Stimulated activated CD4-positive, alpha-beta T cell treated with anti-CD3 and anti-CD28 coated beads, Interleukin-2, amount 100 ng/mL, for 48 hours (primary cell): ENCODE measurements around the gene WSCD2.

Experiments used
- DNase-seq, 2 donors: peaks; one replicate each; pipeline ENCODE4 v3.0.0-alpha.2; 2020

WSCD2 gene

DNA sequence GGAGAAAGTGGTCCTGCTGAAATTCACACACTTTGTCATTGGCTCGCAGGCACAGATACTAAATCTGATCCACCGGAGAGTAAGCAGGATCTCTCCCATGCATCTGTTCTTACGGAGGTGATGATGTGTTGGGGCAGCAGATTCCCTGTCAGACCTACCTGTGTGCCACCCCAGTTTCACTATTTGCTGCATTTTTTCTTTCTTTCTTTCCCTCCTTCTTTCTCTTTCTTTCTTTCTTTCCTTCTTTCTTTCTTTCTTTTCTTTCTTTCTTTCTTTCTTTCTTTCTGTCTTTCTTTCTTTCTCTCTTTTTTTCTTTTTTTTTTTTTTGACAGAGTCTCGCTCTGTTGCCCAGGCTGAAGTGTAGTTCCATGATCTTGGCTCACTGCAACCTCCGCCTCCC lies 37.4 kb downstream of the WSCD2 start:
- no peak for DNase-seq

DNA sequence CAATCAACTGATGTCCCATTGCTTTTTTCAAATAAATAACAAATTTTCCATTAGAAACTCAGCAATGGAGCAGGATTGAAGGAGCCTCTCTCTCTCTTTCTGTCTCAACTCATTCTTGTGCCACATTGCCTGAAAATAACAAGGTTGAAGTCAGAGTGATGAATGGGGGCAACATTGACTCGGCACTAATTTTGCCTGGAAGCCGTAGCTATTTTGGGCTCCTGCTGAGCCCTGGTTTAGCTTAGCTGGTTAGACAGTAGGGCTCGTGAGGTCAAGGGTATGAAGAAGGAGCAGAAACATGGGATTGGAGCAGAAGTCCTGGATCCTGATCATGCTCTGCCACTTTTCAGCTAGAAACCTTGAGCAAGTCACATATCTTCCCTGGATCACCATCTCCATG lies 38.9 kb downstream of the WSCD2 start:
- no peak for DNase-seq

DNA sequence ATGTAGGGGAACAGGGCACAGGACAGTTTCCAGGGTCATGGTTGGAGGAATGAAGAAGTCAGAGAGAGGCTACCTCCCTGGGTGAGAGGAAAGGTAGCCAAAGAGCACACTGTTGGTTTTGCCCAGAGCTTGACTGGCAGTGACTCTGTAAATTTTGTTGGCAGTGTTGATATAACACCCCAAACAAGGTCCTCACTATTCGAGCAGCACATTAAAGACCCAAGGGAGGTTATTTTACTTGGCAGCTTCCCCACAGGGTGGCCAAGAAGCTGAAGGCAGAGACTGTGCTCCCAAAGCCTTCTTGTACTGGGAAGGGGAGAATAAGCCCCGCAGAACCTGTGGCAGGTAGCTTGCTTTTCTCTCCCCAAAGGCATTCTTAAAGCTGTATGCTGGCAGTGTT lies 40.6 kb downstream of the WSCD2 start:
- no peak for DNase-seq

DNA sequence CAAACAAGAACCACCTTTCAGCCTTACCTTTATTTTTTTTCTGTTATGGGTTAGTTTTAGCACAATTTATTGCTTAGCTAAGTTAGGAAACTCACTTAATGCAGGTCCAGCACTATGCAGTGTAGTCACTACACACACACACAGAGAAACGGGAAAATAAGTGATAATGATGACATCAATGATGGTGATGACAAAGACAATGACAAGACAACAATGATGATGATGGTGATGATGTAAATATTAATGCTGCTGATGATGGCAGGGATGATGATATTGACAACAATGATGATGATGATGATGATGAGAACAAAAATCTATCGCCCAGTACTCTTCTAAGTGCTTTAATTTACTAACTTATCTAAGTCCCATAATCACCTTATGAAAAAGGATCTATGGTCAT lies 41.1 kb downstream of the WSCD2 start:
- DNase-seq: no peak

DNA sequence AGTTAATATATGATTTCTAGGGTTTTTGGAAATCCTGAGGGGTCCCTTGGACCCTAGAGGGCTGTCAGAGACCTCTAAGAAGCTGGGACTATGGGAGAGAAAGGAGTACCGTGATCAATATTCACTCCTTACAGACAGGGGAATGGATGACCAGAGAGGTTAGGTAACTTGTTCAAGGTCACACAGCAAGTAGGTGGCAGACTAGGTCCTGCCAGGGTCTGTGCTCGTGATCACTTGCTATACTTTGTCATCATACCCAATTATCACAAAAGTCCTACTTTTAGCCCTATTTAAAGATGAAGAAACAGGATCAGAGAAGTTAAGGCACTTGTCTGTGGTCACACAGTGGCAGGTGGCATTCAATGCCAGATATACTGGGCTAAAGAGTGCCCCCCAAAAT lies 42.9 kb downstream of the WSCD2 start:
- DNase-seq: no peak

DNA sequence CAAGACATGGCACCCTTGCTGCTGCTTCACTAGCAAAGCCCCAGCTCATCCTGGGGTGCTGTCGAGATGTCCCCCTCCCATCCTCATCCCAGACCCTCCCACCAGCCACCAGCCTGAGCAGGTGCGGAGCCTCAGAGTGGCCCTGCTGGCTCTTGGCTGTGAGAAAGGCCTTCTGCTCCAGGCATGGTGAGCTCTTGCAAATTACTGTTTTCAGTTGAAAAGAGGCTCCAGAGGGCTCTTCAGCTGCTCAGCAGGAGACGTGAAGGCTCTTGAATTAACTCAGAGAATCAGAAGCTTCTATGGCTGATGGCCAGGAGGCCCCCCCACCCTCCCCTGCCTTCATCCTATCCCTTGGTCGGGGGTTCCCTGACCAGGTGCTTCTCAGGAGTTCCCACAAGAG lies 44.1 kb downstream of the WSCD2 start:
- no peak for DNase-seq

DNA sequence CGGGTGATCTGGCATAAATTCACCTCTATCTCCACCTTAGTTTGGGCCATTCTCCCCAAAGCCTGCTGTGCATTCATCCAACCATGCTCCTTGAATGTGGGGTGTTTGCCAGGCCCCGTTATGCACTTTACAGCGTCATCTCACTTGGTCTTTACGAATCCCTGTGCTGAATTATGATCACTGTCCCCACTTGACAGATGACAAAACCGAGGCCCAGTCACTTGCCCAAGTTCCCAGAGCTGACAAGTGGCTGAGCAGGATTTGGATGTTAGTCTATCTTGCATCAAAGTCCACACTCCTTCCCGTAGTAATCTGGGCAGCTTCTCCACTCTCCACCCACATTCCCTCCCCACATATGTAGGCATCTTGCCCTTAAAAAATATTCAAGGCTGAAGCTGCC lies 44.8 kb downstream of the WSCD2 start:
- DNase-seq: no peak

DNA sequence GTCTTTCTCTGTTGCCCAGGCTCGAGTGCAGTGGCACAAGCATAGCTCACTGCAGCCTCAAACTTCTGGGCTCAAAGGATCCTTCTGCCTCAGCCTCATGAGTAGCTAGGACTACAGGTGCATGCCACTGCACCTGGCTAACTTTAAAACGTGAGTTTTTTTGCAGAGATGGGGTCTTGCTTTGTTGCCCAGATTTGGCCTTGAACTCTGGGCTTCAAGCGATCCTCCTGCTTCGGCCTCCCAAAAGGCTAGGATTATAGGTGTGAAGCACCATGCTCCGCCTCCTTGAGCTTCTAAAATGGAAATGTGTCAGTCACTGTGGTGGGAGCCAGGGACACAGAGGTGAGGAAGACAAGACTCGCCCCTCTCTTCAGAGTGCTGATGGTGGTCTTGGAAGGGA lies 45.6 kb downstream of the WSCD2 start:
- DNase-seq: no peak

DNA sequence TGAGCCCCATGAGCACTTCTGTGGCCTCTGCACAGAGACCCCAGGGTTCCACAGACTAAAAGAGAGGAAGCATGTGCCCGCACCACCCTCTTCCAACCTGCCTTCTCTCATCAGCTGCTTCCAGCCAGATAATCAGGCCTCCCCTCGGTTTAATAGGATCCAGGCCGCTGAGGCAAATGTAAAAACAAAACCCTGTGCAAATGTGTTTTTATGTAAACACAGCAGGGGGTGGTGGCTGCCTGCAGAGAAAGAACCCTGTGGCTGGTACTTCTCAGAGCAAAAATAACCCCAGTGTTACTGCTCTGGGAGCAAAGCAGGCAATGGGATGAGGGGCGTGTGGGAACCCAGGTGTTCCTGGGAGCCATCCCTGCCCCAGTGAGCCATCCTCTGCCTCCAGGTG lies 46.2 kb downstream of the WSCD2 start:
- no peak for DNase-seq

DNA sequence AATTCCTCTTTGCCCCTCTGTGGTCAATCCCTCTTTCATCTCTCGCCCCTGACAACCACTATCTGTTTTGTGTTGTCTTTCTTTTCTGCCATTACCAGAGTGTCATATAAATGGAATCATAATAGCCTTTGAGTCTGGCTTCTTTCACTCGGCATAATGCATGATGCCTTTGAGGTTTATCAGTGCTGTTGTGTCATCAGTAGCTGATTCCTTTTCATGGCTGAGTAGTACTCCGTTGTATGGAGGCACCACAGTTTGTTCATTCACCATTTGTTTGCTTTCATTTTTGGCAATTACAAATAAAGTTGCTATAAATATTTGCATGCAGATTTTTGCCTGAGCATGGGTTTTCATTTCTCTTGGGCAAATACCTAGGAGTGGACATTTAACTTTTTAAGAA lies 47.2 kb downstream of the WSCD2 start:
- no peak for DNase-seq

DNA sequence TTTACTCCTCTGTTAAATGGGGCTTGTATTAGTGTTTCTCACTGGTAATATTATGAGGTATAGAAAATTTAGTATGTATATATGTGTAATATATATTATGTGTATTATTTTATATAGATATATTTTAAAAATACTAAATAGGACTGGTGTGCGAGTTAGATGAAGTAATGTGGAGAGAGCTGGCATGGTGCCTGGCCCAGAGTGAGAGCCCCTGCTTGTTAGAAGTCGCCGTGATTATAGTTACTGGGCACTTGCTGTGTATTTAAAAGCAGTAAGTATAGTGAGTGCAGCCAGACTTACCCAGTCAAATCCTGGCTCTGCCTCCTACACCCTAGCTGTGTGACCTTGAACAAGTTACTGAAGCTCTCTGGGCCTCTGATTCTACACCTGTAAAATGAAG lies 48.0 kb downstream of the WSCD2 start:
- no peak for DNase-seq

DNA sequence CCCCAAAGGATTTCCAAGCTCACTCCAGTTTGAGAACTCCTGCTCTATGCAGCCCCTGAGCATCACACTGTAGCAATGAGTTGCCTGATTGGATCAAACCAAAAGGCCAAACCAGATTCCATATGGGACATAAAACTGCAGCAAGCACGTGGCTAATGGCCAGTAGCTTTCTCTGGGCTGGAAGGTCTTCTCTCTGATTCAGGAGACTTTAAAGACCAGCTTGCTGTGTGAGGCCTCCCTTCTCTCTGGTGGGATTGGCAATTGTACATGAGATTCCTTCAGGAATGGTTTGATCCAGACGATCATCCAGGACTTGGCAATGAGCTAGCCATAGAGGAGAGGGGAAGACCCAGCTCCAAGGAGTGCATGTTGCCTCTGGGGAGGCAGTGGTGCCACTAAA lies 50.2 kb downstream of the WSCD2 start:
- no peak for DNase-seq

DNA sequence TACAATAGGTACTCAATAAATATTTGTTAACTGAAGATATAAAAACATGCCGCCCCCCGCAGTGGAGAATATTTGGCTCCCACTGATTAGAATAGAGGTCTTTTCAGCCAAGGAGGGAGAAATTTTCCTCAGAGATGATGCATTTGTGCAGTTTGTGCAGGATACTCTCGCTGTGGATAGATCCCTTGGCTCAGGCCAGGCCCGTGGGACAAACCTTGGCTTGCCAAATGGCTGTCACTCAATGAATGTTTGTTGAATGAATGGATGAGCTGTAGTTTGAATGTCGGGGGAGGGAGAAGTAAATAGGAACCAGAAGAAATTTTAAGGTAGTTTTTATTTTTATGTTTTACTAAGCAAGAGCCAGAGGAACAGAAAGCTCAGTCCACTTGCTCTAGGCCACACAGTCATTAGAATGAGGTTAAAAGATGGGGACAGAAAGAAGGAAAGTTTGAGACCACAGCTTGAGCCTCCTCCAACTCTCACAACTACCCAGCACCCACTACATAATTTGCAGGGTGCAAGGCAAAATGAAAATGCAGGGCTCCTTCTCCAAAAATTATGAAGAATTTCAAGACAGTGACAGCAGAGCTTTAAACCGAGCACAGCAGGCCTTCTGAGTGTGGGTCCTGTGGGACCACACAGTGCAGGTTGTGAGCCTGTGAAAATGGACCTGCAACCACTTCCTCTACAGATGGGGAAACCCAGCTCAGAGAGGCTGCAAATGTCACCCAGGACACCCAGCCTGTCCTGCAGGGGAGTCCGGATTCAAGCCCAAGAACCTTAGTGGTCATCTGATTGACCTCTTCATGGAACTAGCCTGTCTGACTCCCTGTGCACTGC lies 51.4 kb downstream of the WSCD2 start:
- no peak for DNase-seq

DNA sequence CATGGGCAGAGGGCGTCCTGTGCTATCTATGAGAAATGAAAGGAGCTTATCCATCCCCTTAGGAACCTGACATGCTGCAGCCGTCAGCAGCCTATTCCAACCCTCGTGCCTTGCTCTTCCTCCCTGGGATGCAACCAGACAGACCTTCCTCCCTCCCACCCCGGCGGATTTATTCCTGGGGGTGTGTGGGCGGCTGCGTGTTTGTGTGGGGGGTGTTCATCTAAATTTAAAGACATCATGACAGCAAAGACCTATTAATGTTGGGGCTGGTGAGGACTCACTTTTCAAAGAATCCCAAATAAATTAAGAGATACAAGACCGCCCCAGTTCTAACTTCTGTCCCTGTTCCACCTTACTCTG lies 52.0 kb downstream of the WSCD2 start:
- DNase-seq: no peak

DNA sequence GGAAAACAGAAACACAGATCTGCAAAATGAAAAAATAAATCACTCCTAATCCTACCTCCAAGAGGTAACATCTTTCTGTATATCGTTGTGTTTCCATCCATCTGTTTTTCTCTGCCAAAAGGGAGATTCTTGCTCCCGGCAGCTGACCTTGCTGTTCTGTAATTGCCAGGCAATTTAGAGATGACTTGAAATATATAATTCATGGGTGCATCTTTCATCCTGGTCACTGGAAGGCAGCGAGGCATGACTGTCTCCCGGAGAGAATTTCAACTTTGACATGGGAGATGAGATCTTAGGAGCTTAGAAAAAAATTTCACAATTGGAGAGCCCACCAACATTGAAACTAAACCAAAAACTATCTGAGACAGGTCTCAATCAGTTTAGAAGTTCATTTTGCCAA lies 53.0 kb downstream of the WSCD2 start:
- DNase-seq: no peak

DNA sequence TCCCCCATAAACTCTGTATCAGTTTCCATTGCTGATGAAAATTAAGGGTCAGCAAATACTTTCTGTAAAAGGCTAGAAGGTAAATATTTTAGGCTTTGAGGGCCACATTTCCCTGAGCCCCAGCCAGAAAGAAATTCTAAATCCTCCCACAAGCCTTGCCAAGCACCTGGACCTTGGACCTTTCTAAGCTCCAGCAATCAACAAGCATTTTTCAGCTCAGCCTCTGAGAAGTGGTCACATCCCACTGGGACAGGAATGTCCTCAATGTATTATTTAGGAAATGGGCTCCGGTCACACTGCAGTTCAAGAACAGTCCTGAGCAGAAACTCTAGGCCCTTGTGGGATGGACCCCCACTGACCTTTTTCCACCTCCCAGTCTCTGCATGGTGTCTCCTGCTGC lies 55.9 kb downstream of the WSCD2 start:
- DNase-seq: no peak

DNA sequence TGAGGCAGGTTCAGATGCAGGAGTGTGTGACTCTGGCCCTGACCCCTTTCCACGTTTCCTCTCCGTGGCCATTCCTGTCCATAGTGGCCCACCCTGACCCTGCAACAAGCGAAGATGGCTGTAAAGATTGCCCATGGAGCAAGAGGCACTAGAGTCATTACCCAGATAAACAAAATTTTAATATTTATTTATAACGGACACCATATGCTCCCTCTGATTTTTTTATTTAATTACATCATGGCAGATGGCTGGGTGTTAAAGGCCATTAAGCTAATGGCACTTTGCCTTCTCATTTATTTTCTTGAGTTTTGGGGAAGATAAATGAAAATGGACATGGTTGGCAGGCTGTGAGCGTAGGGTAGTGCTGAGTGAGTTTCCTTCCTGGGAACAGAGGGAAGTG lies 58.7 kb downstream of the WSCD2 start:
- no peak for DNase-seq

DNA sequence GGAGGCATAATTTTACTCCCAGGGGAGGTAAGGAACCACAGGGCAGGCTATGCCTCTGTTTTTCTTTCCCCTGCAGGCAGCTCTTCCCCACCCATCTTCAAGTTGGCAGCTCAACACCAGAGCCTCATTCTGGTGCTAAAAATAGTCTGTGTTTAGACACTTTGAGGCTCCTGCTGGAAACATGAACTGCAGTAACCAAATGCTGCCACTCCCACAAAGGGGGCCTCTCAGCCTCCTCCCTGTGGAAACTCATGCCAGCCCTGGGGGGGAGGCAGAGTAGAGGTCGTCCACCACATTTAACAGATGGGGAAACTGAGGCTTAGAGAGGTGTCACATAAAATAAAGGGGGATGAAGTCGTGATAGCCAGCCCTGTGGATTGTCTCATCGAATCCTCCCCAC lies 61.4 kb downstream of the WSCD2 start:
- no peak for DNase-seq

DNA sequence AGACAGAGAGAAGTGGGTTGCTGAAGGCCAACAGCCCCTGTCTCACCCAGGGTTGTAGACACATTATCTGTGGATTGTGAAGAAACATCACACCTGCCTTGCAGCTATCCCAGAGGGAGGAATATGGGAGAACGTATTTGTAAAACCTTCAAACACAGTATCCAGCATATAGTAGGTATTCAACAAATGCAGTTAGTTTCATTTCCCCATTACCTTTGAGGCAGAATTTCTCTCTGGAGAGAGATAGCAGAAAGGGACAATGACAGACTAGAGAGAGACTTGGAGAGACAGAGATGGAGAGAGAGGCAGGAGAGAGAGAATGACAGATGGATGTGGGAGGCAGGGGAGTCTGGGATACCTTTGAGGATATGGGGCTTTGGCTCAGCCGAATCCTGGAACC lies 62.0 kb downstream of the WSCD2 start:
- DNase-seq: no peak

DNA sequence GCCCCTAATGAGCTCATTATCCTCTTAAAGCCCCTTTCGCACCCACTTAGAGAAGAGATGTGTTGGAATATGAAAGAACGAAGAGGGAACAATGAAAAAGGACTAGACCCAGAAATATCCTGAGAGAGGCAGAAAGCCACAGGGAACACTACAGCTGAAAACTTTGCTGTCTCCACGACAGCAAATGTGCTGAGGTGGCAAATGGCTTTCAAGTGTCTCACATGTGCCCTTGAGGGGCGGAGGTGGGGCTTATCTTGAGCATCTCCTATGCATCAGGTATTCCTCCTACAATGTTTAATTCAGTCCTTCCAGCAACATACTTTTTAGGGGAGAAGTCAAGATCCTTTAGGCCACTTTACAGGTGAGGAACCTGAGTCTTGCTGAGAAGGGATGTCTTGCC lies 62.9 kb downstream of the WSCD2 start:
- no peak for DNase-seq

DNA sequence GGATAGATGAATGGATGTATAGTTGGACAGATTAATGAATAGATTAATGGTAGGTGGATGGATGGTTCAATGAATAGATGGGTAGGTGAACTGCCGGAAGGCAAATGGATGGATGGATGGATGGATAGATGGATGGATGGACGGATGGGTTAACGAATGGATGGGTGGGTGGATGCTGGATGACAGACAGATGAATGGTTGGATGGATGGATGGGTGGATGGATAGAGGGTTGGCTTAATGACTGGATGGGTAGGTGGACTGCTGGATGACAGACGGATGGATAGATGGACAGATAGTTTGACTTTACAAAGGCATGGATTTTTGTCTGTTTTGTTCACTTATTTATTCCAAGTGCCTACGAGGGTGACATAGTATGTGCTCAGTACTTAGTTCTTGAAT lies 64.4 kb downstream of the WSCD2 start:
- no peak for DNase-seq

DNA sequence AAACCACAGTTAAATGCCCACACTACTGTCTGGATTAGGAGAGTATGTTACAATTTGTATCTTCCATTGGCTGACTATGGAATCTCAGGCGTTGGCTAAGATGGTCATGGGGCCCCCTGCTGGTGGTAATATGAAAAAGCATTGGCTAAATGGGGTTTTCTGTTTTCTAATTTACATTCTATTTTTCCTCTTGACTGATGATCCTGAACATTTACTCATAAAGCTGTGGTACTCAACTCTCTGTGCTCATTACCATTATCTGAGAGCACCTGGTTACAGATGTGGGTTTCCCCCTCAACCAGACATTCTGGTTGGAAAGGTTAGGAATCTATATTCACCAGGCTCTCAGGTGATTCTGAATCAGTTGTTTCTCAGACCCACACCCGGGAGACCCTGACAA lies 64.8 kb downstream of the WSCD2 start:
- DNase-seq: peak; percentile 10 to 13

DNA sequence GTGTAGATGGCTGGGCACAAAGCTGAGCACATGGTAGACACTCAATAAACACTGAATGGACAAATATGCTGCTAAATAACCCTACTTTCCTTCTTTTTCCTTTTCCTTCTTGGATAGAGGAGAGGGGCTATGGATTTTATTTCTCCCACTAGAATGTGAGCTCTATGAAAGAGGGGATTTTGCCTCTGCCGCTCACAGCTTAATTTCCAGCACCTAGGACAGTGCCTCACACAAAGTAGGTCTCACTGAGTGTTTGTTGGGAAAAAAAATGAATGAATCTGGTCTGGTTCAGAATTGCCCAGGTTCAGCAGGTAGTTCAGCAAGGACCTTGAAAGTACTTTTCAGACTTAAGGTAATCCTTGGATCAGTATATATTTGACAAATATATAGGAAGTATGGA lies 65.5 kb downstream of the WSCD2 start:
- DNase-seq: no peak

DNA sequence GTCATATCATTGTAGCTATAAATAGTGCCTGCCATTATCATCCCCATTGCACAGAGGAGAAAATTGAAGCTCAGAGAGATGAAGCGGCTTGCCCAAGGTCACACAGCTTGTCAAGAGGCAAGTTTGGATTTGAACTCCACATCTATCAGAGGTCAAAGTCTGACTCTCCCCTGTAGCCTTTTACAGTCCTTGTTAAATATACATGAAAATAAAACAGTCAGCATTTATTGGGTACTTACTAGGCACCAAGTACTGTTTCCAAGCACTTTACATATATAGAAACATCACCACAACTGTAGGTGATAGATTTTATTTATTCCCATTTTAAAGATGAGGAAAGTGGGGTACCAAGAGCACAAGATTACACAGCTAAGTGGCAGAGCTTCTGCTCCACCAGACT lies 67.2 kb downstream of the WSCD2 start:
- DNase-seq: no peak

DNA sequence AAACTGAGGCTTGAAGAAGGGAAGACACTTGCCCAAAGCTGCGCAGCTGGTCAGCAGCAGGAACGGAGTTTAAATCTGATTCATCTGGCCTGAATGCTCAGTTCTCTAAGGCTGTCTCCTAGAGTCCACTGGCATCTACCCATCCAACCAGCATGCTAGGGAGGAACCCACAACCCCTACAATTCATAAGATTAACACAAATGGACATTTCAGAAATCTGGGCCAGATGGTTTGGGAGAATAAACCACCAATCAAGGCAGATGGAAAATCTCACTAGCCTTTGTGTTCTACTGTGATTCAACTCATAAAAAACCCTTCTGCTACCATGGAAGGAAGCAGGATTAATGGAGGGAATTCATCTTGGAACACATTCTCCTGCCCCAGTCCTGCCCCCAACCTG lies 67.8 kb downstream of the WSCD2 start:
- no peak for DNase-seq

DNA sequence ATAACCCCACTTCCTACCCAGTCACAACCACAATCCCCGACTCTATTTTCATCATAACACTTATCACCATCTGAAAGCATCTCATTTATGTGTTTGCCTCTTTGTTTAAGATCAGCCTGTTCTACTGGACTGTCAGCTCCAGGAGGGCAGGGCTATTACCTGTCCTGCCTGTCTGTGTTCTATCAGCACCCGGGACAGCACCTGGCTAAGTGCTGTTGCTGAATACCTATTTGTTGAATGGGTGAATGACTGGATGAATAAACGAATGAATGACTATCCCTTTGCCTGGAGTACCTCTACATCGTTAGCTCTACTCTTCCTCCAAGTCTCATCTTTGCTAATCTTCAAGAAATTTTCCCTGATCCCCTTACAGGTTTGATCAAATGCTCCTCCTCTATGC lies 69.0 kb downstream of the WSCD2 start:
- DNase-seq: no peak
